NAMALWA (cell line): ENCODE measurements around the gene DES.

ENCODE experiments used
- DNase-seq: peaks from one replicate; pipeline ENCODE4 v3.0.0-alpha.2; 2015; ENCODE audit warnings: low spot score

The DES gene

DNA sequence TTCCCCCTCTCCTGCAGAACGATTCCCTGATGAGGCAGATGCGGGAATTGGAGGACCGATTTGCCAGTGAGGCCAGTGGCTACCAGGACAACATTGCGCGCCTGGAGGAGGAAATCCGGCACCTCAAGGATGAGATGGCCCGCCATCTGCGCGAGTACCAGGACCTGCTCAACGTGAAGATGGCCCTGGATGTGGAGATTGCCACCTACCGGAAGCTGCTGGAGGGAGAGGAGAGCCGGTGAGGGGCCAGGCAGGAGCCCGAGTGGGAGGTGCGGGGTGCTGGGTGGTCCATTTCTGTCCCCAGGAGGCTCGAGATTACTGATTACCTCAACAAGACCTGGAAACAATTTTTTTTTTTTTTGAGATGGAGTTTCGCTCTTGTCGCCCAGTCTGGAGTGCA, 3.1 kb downstream of the DES start:
- DNase-seq, result no peak

DNA sequence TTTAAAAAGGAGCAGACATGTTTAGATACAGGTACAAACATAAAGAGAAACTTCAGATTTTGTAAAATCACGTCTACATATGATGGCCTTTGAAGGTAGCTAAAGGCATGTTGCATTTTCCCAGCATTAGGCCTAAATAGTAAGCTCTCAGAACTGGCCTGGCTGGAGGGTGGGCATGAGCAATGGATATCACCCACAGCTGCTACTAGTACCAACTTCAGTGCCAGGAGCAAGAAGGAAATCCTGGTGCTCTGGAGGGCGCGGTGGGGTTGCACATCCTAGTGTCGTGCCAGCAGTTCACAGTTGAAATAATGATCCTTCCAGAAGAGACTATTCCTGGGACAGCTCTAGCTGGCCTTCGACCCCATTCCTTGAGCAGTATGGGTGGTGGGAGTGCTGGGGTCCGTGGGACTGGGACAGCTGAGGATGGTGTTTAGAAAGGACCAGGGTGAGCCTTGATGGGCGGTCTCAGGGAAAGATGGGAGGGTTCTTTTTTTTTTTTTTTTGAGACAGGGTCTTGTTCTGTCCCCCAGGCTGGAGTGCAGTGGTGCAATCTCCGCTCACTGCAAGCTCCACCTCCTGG, 4.9 kb downstream of the DES start:
- no peak for DNase-seq

DNA sequence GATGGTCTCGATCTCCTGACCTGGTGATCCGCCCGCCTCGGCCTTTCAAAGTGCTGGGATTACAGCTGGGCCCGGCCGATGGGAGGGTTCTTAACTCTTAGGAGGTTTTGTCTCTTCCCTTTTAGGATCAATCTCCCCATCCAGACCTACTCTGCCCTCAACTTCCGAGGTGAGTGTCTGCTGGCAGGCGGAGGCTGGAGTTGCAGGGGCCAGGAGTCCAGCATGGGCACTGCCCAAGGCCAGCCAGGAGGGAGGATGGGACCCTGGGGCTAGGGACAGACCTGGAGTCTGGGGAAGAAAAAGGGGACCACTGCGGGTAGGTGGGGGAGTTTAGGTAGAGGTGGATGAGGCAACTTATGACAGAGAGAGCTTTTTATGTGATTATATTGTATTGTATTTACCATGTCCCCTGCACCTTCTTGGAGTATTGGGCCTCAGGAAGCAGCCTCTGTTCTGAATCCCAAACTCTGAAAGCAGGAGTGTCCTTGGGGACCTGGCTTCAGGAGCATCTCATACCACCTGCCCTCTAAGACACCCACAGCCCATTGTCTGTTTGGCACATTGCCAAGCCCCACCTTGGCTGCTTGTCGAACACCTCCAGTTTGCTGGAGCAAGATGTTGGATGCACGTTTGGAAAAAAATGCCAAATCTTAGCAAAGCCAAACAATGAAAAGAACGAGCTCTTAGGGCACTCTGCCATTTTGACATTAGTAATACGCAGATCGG, 5.6 kb downstream of the DES start:
- DNase-seq, result no peak

DNA sequence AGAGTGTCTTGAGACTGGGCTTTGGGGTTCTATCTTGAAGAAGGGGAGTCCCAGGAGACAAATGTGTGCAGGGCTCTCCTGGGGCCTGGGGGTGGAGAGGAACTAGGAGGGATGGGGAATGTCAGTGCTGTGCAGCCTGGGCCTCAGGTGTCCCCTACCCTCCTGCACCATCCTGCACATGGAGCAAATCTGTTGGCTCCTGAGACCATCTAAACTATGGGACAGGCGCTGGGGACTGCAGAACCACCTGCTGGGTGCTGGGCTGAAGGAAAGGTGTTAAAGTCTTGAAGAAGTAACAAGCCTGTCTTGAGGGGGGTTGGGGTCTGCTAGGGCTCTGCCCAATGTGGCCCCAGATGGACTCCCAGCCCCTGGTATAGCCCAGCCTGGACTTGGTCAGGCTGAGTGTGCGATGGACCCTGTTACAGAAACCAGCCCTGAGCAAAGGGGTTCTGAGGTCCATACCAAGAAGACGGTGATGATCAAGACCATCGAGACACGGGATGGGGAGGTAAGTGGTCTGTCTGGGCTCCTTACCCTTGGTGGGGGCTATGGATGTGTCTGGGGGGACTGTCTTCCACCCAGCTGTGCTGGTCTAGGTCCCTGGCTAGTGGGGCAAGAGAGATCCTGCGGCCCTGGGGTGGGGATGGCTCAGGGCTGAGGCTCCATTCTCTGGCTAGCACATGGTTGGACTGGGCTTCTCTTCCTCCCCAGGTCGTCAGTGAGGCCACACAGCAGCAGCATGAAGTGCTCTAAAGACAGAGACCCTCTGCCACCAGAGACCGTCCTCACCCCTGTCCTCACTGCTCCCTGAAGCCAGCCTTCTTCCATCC, 7.3 kb downstream of the DES start:
- DNase-seq, result no peak

DNA sequence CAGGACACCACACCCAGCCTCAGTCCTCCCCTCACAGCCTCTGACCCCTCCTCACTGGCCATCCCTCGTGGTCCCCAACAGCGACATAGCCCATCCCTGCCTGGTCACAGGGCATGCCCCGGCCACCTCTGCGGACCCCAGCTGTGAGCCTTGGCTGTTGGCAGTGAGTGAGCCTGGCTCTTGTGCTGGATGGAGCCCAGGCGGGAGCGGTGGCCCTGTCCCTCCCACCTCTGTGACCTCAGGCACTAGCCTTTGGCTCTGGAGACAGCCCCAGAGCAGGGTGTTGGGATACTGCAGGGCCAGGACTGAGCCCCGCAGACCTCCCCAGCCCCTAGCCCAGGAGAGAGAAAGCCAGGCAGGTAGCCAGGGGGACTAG, 7.9 kb downstream of the DES start:
- no peak for DNase-seq

DNA sequence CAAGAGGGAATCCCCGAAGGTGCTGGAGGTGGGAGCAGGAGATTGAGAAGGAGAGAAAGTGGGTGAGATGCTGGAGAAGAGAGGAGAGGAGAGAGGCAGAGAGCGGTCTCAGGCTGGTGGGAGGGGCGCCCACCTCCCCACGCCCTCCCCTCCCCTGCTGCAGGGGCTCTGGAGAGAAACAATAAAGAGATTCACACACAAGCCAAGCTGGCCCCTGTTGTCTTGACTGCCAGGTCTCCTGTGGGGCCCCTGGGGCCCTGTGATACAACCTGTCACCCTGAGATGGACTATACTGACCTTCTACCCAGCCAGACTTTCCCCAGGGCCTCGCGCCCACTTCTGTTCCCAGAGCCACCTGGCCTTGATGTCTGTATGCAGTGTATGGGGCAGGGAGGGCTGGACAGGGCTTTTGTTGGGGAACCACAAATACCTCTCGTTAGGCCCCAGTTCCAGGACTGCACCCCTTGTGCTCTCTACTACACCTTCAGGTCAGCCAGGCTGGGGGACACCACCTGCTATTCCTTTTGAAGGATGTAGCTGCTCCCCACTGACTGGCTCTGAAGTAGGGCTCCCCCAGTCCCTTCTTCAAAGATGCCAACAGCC, 8.5 kb downstream of the DES start:
- no peak for DNase-seq

GRCh38 chr2:219428469-219428868, 10.3 kb downstream of the DES start:
- DNase-seq, result no peak

GRCh38 chr2:219429958-219430606, 11.9 kb downstream of the DES start:
- no peak for DNase-seq

DNA sequence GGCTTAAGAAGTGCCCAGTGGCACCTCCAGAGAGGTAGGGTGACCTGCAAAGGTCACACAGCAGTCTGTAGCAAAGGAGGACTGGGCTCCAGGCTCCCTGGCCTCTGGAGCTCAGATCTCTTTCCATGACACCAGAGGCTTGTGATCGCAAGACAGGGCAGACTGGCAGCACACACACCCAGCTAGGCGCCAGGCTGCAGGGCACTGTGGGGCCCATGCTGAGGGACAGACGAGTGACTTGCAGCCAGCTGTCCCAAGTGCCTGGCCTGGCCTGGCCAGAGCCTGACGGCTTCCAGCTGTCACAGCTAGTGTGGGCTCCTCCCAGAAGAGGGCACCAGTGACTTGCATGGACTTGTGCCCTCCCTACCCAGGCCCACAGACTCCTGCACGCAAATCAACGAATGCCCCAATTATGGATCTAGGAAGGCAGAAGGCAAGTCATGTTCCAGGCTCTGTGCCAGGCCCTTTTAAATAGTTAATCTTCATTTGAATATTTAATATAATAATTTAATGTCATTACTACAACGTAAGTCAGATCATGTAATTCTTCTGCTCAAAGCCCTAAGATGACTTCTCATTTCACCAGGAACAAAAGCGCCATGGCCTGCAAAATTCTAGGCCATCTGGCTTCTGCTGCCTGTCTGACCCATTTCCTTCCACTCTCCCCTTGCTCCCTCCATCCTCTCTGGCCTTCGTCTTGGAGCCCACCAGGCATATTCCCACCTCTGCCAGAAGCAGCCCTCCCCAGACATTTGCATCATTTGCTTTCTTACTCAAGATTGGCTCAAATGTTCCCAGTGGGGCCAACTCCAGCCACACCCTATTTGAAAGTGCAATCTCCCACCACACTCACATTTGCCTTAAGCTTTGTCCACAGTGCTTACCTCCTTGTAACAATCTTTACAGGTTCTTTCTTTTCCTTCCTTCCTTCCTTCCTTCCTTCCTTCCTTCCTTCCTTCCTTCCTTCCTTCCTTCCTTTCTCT, 12.7 kb downstream of the DES start:
- peak; percentile 33 for DNase-seq

GRCh38 chr2:219433666-219434467, 15.7 kb downstream of the DES start:
- DNase-seq, result peak; percentile 60

DNA sequence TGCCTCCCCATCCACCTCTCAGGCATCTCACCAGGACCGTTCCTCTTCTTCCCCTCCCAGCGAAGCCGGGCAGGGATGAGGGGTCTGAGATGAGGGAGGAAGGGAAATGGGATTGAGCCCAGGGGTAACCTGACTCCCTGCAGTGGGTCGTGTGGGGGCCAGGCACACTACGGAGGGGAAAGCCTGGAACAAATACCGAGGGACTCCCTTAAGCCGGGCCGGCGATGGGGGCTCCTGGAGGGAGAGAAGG, 16.2 kb downstream of the DES start:
- no peak for DNase-seq

DNA sequence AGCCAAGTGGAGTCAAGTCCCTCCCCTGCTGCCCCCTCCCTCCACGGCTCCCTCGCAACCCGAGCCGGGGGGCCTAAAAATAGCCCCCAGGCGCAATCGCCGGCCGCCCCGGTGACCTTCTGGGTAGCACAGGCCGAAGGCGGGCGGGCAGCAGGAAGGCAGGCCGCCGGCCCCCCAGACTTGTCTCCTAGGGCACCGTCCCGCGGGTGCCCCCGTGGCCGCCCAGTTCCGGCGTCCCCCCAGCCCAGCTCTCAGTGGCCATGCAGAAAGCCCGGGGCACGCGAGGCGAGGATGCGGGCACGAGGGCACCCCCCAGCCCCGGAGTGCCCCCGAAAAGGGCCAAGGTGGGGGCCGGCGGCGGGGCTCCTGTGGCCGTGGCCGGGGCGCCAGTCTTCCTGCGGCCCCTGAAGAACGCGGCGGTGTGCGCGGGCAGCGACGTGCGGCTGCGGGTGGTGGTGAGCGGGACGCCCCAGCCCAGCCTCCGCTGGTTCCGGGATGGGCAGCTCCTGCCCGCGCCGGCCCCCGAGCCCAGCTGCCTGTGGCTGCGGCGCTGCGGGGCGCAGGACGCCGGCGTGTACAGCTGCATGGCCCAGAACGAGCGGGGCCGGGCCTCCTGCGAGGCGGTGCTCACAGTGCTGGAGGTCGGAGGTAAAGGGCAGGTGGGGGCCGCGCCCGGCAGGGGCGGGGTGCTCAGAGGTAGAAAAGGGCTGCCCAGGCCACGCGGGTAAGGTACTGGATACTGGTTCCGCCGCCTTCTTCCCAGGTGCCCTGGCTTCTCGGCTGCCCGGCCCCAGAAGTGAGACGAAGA, 16.7 kb downstream of the DES start, which contains the start of gene SPEG:
SPEG (plus strand) TSS at position 126 of the 808 bp plus-strand sequence; CDS start at position 261, 135 bp downstream.
- DNase-seq, result no peak

GRCh38 chr2:219435701-219436100, 17.5 kb downstream of the DES start:
- no peak for DNase-seq

- no peak for DNase-seq
Measured at GRCh38 chr2:219436491-219436890, 18.3 kb downstream of the DES start.

DNA sequence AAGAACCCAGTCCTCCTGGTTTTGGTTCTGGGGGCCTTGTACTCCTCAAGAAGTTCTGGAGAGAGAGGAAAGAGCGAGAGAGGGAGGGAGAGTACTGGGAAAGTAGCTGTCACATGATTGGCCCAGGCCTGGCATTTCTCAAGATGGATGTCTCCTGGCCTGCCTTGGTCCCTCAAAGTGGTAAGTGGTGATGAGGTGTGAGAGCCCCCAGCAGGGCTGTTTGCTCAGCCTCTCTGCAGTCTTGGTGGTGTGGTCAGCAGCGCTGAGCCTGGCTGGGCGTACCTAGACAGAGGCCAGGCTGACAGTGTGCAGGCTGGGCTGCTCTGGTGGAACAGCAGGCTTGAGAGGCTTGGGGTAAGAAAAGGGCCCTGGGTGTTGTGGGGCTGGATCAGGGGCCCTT, 19.0 kb downstream of the DES start:
- no peak for DNase-seq

GRCh38 chr2:219437690-219438206, 19.6 kb downstream of the DES start:
- no peak for DNase-seq

GRCh38 chr2:219438453-219438852, 20.3 kb downstream of the DES start:
- DNase-seq, result no peak

DNA sequence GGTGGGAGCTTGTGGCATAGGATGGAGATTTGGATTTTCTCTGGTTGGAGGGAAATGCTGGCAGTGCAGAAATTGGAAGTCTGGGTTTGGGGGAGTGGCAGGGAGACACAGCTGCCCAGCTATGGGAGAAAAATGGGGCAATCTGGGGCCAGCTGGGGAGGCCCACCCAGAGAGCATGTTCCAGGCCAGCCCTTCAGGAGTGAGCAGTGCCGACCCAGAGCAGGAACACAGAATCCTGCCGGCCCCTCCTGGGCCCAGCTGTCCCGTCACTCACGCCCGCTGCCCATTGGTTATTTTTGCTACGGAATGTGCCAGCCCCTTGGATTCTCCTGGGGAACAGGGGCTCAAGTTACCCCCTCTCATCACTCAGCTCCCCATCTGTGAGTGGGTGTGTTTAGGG, 21.3 kb downstream of the DES start:
- no peak for DNase-seq
